Liver (tissue), 9 donors: ENCODE results near the gene SHC1. TPM values are rescaled to one million over a fixed set of nuclear protein-coding genes. Genes with fewer than 3 reads are reported as not detected.

ENCODE experiments used
- DNase-seq: peaks from one replicate; pipeline ENCODE4 v3.0.0-alpha.2; 2017; ENCODE audit warnings: low spot score
- H3K27ac ChIP-seq, 2 donors: one replicate each; pipeline ENCODE4 v1.7.0; 2013; ENCODE audit warnings: inconsistent platforms in 2 of 2, low read length in 2 of 2, control low read depth in 1 of 2, low read depth in 1 of 2, mild to moderate bottlenecking in 1 of 2
- H3K27me3 ChIP-seq, 4 donors: one replicate each; pipeline versions ENCODE4 v1.6.1 to v1.7.0; 2013; ENCODE audit warnings: low read length in 3 of 4, inconsistent platforms in 1 of 4, mild to moderate bottlenecking in 1 of 4, moderate library complexity in 1 of 4; ENCODE audit not compliant: control insufficient read depth in 4 of 4, insufficient read depth in 4 of 4
- H3K36me3 ChIP-seq, 4 donors: one replicate each; pipeline versions ENCODE4 v1.6.1 to v1.7.0; 2013; ENCODE audit warnings: low read length in 3 of 4, mild to moderate bottlenecking in 3 of 4, low read depth in 1 of 4, moderate library complexity in 1 of 4; ENCODE audit not compliant: control insufficient read depth in 4 of 4, insufficient read depth in 3 of 4
- H3K4me1 ChIP-seq, 4 donors: one replicate each; pipeline versions ENCODE4 v1.6.1 to v1.7.0; 2013; ENCODE audit warnings: low read length in 3 of 4, mild to moderate bottlenecking in 3 of 4, moderate library complexity in 1 of 4; ENCODE audit not compliant: control insufficient read depth in 4 of 4, insufficient read depth in 4 of 4
- H3K4me3 ChIP-seq, 3 donors: one replicate each; pipeline versions ENCODE4 v1.6.1 to v1.7.0; 2013; ENCODE audit warnings: low read length in 3 of 3, control low read depth in 1 of 3, low read depth in 1 of 3, mild to moderate bottlenecking in 1 of 3
- H3K9ac ChIP-seq, 2 donors: one replicate each; pipeline ENCODE4 v1.7.0; 2013; ENCODE audit warnings: low read length in 2 of 2, mild to moderate bottlenecking in 2 of 2, moderate library complexity in 2 of 2, control low read depth in 1 of 2, low read depth in 1 of 2
- H3K9me3 ChIP-seq, 4 donors: one replicate each; pipeline versions ENCODE4 v1.6.1 to v1.7.0; 2013; ENCODE audit warnings: low read length in 3 of 4; ENCODE audit not compliant: control insufficient read depth in 4 of 4
- ATF3 ChIP-seq: IDR thresholded peaks from 2 replicates; pipeline ENCODE4 v1.6.1; 2016; ENCODE audit warnings: antibody characterized with exemption
- CTCF ChIP-seq: fragments of 150-350 bp; IDR thresholded peaks from 2 replicates; pipeline ENCODE4 v1.5.1; 2017; ENCODE audit warnings: improper control_type of control experiment, low read depth, low read length; ENCODE audit not compliant: missing input control
- FOXA1 ChIP-seq: IDR thresholded peaks from 2 replicates; pipeline ENCODE4 v1.6.1; 2016; ENCODE audit warnings: antibody characterized with exemption
- GABPA ChIP-seq, 2 donors: IDR thresholded peaks in 1 of 2; conservative IDR thresholded peaks in 1 of 2; 2 replicates each; pipeline ENCODE4 v1.6.1; 2016; ENCODE audit warnings: antibody characterized with exemption in 2 of 2, mild to moderate bottlenecking in 1 of 2, moderate library complexity in 1 of 2
- HNF4A ChIP-seq, 2 donors: conservative IDR thresholded peaks; 2 replicates each; pipeline ENCODE4 v1.6.1; 2016; ENCODE audit warnings: antibody characterized with exemption in 2 of 2, mild to moderate bottlenecking in 2 of 2
- HNF4G ChIP-seq: IDR thresholded peaks from 2 replicates; pipeline ENCODE4 v1.6.1; 2016; ENCODE audit warnings: antibody characterized with exemption
- JUND ChIP-seq, 2 donors: IDR thresholded peaks; 2 replicates each; pipeline ENCODE4 v1.6.1; 2016; ENCODE audit warnings: antibody characterized with exemption in 2 of 2
- MAX ChIP-seq: IDR thresholded peaks from 2 replicates; pipeline ENCODE4 v1.6.1; 2016; ENCODE audit warnings: antibody characterized with exemption
- NR2F2 ChIP-seq: IDR thresholded peaks from 2 replicates; pipeline ENCODE4 v1.6.1; 2016; ENCODE audit warnings: antibody characterized with exemption
- REST ChIP-seq: IDR thresholded peaks from 2 replicates; pipeline ENCODE4 v1.6.1; 2016; ENCODE audit warnings: antibody characterized with exemption, mild to moderate bottlenecking
- RXRA ChIP-seq, 2 donors: IDR thresholded peaks; 2 replicates each; pipeline ENCODE4 v1.6.1; 2017 to 2018; ENCODE audit warnings: antibody characterized with exemption in 2 of 2, mild to moderate bottlenecking in 1 of 2
- SP1 ChIP-seq: IDR thresholded peaks from 2 replicates; pipeline ENCODE4 v1.6.1; 2018; ENCODE audit warnings: antibody characterized with exemption, mild to moderate bottlenecking
- YY1 ChIP-seq: IDR thresholded peaks from 2 replicates; pipeline ENCODE4 v1.6.1; 2016; ENCODE audit warnings: antibody characterized with exemption, mild to moderate bottlenecking
- ZBTB33 ChIP-seq: IDR thresholded peaks from 2 replicates; pipeline ENCODE4 v1.6.1; 2016; ENCODE audit warnings: antibody characterized with exemption
- WGBS: extraction: QIAGEN DNeasy Blood & Tissue Kit; methylation state at CpG from one replicate; pipeline ENCODE4 v1.1.7; 2013; 5-methylcytosine and 5-hydroxymethylcytosine counted together
- polyA plus RNA-seq, 2 donors: library from polyadenylated mRNA; stranded (reverse) in 1 of 2; unstranded in 1 of 2; fragments of 200-250 nt in 1 of 2; fragments of >200 nt in 1 of 2; fragmentation: Nextera tagmentation in 1 of 2; extraction: Ambion mirVana in 1 of 2; gene quantifications; one replicate each; pipeline versions ENCODE4 v1.2.1 to v1.2.3, GENCODE V29; 2013 to 2015
- total RNA-seq, 2 donors: library from RNA; depleted of rRNA; stranded (reverse); fragments of >200 nt; gene quantifications; one replicate each; pipeline ENCODE4 v1.2.3, GENCODE V29; 2014
- donor health status: healthy.
- donor health status: healthy.
- donor health status: healthy.
- donor health status: healthy.
- donor health status: healthy.

Gene SHC1
- total and polyA plus RNA-seq, 4 donors, result 27.2 to 65.5 (median 58.0) TPM

- Histone ChIP-seq H3K9ac (peak overlapping the region in 1 of 2 donors; percentile 54), H3K36me3 (no peaks in the 10 kb centered on the region), H3K9me3 (no peaks in the 10 kb centered on the region), H3K27ac (peak overlapping the region; percentile 96 to 97), H3K4me3 (peak overlapping the region; percentile 59 to 73 (median 73)), H3K4me1 (peaks cover 7 to 41% (median 32%) of the 10 kb centered on the region in 4 donors), H3K27me3 (no peaks in the 10 kb centered on the region)
- WGBS, result 0% methylated on average over 13 of the region's 13 CpGs
- TF ChIP-seq ZBTB33, result no peak
- TF ChIP-seq ATF3, result no peak
- TF ChIP-seq NR2F2, result no peak
- TF ChIP-seq MAX, result no peak
- no peak for TF ChIP-seq JUND (IDR thresholded peaks at IDR 0.05)
- TF ChIP-seq GABPA (IDR thresholded peaks at IDR 0.05 in 1 of 2, conservative IDR thresholded peaks at IDR 0.05 in 1 of 2), result no peak
- no peak for TF ChIP-seq RXRA (IDR thresholded peaks at IDR 0.05)
- no peak for TF ChIP-seq HNF4A (conservative IDR thresholded peaks at IDR 0.05)
- TF ChIP-seq CTCF, result no peak
- no peak for TF ChIP-seq REST
- no peak for TF ChIP-seq FOXA1
- no peak for TF ChIP-seq HNF4G
- no peak for TF ChIP-seq YY1
- TF ChIP-seq SP1, result no peak
- no peak for DNase-seq
These were observed 29.8 kb upstream of the SHC1 start for GRCh38 chr1:155000411-155000725.
